Liver (tissue), 3 donors: ENCODE results near the gene THSD4.

Source experiments
- CTCF ChIP-seq: fragments of 150-350 bp; IDR thresholded peaks from 2 replicates; pipeline ENCODE4 v1.5.1; 2017; ENCODE audit warnings: improper control_type of control experiment, low read depth, low read length; ENCODE audit not compliant: missing input control
- EGR1 ChIP-seq, 2 donors: IDR thresholded peaks; 2 replicates each; pipeline ENCODE4 v1.6.1; 2016 to 2018; ENCODE audit warnings: antibody characterized with exemption in 2 of 2, low read depth in 2 of 2
- FOXA1 ChIP-seq: IDR thresholded peaks from 2 replicates; pipeline ENCODE4 v1.6.1; 2016; ENCODE audit warnings: antibody characterized with exemption
- MAX ChIP-seq: IDR thresholded peaks from 2 replicates; pipeline ENCODE4 v1.6.1; 2016; ENCODE audit warnings: antibody characterized with exemption
- RAD21 ChIP-seq, 2 donors: IDR thresholded peaks; 2 replicates each; pipeline ENCODE4 v1.6.1; 2016; ENCODE audit warnings: antibody characterized with exemption in 2 of 2, mild to moderate bottlenecking in 2 of 2
- RXRA ChIP-seq, 2 donors: IDR thresholded peaks; 2 replicates each; pipeline ENCODE4 v1.6.1; 2017 to 2018; ENCODE audit warnings: antibody characterized with exemption in 2 of 2, mild to moderate bottlenecking in 1 of 2
- SP1 ChIP-seq: IDR thresholded peaks from 2 replicates; pipeline ENCODE4 v1.6.1; 2018; ENCODE audit warnings: antibody characterized with exemption, mild to moderate bottlenecking
- TAF1 ChIP-seq: conservative IDR thresholded peaks from 2 replicates; pipeline ENCODE4 v1.6.1; 2016; ENCODE audit warnings: antibody characterized with exemption, mild to moderate bottlenecking
- YY1 ChIP-seq: IDR thresholded peaks from 2 replicates; pipeline ENCODE4 v1.6.1; 2016; ENCODE audit warnings: antibody characterized with exemption, mild to moderate bottlenecking
- TF ChIP-seq, protein P1 (sequence below): IDR thresholded peaks from 2 replicates; pipeline ENCODE4 v1.6.1; 2016; ENCODE audit warnings: antibody characterized with exemption, mild to moderate bottlenecking
- donor health status: healthy.
- donor health status: healthy.

DNA sequence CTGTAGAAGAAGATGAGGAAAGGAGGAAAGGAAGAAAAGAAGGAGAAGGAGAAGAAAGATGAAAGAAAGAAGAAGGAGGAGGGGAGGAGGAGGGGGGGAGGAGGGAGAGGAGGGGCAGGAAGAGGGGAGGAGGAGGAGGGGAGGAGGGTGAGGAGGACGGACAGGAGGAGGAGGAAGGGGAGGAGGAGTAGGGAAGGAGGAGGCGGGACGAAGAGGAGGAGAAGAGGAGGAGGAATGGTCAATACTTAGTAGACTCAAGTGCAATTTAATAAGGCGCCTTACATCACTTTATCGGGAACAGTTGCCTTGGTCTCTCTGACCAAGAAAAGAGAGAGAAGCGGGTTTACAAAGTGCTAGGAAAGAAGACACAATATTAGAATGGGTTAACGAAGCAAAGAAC, 671.4 kb downstream of the THSD4 start:
- TF ChIP-seq CTCF, result no peak
- no peak for TF ChIP-seq TAF1
- TF ChIP-seq, protein P1, sequence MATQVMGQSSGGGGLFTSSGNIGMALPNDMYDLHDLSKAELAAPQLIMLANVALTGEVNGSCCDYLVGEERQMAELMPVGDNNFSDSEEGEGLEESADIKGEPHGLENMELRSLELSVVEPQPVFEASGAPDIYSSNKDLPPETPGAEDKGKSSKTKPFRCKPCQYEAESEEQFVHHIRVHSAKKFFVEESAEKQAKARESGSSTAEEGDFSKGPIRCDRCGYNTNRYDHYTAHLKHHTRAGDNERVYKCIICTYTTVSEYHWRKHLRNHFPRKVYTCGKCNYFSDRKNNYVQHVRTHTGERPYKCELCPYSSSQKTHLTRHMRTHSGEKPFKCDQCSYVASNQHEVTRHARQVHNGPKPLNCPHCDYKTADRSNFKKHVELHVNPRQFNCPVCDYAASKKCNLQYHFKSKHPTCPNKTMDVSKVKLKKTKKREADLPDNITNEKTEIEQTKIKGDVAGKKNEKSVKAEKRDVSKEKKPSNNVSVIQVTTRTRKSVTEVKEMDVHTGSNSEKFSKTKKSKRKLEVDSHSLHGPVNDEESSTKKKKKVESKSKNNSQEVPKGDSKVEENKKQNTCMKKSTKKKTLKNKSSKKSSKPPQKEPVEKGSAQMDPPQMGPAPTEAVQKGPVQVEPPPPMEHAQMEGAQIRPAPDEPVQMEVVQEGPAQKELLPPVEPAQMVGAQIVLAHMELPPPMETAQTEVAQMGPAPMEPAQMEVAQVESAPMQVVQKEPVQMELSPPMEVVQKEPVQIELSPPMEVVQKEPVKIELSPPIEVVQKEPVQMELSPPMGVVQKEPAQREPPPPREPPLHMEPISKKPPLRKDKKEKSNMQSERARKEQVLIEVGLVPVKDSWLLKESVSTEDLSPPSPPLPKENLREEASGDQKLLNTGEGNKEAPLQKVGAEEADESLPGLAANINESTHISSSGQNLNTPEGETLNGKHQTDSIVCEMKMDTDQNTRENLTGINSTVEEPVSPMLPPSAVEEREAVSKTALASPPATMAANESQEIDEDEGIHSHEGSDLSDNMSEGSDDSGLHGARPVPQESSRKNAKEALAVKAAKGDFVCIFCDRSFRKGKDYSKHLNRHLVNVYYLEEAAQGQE, result no peak
- TF ChIP-seq FOXA1, result no peak
- no peak for TF ChIP-seq RAD21 (IDR thresholded peaks at IDR 0.05)
- no peak for TF ChIP-seq MAX
- TF ChIP-seq RXRA (IDR thresholded peaks at IDR 0.05), result no peak
- no peak for TF ChIP-seq EGR1 (IDR thresholded peaks at IDR 0.05; ENCODE audit: low read depth in 2 of 2)
- TF ChIP-seq YY1, result no peak
- TF ChIP-seq SP1, result no peak
